Activated naive CD8-positive, alpha-beta T cell treated with anti-CD3 and anti-CD28 coated beads for 36 hours (primary cell): Measurements from ENCODE around the gene TMEM266. TPM values are rescaled to one million over a fixed set of nuclear protein-coding genes. Genes with fewer than 3 reads are reported as not detected.

Experiments
- DNase-seq: peaks from one replicate; pipeline ENCODE4 v3.0.0; 2021
- H3K27ac Mint-ChIP-seq: one replicate; pipeline ENCODE4 v1.8.0; 2022; ENCODE audit warnings: mild to moderate bottlenecking, moderate library complexity, mixed read lengths
- H3K27me3 Mint-ChIP-seq: one replicate; pipeline ENCODE4 v1.8.0; 2022; ENCODE audit warnings: mild to moderate bottlenecking, mixed read lengths
- H3K36me3 Mint-ChIP-seq: one replicate; pipeline ENCODE4 v1.8.0; 2021; ENCODE audit warnings: mild to moderate bottlenecking, mixed read lengths
- H3K4me1 Mint-ChIP-seq: one replicate; pipeline ENCODE4 v1.8.0; 2021; ENCODE audit warnings: mixed read lengths
- H3K4me3 Mint-ChIP-seq: one replicate; pipeline ENCODE4 v1.8.0; 2022; ENCODE audit warnings: mild to moderate bottlenecking, moderate library complexity, mixed read lengths
- H3K9me3 Mint-ChIP-seq: one replicate; pipeline ENCODE4 v1.8.0; 2022; ENCODE audit warnings: mixed read lengths
- total RNA-seq, 2 experiments: library from RNA; stranded (reverse); gene quantifications; one replicate each; pipeline ENCODE4 v1.2.3, GENCODE V29; 2021

Gene TMEM266
- total RNA-seq, 2 experiments from 2014 or later, result 0.12 TPM; not detected in 1

- Mint-ChIP-seq H3K27ac (no peak overlapping the region), H3K4me1 (peaks cover 15% of the 10 kb centered on the region), H3K9me3 (no peaks in the 10 kb centered on the region), H3K4me3 (no peak overlapping the region), H3K27me3 (peaks cover 27% of the 10 kb centered on the region), H3K36me3 (no peaks in the 10 kb centered on the region)
- DNase-seq, result no peak
Measured at GRCh38 chr15:76135516-76135915, 75.7 kb downstream of the TMEM266 start.

GRCh38 chr15:76138436-76138835 lies 78.7 kb downstream of the TMEM266 start:
- no peak overlapping the region for H3K4me3 Mint-ChIP-seq
- no peaks in the 10 kb centered on the region for H3K36me3 Mint-ChIP-seq
- no peak overlapping the region for H3K27ac Mint-ChIP-seq
- no peaks in the 10 kb centered on the region for H3K9me3 Mint-ChIP-seq
- H3K4me1 Mint-ChIP-seq, result peaks cover 15% of the 10 kb centered on the region
- peaks cover 34% of the 10 kb centered on the region for H3K27me3 Mint-ChIP-seq
- no peak for DNase-seq

GRCh38 chr15:76139368-76140073 lies 79.7 kb downstream of the TMEM266 start:
- Mint-ChIP-seq H3K27me3 (peaks cover 37% of the 10 kb centered on the region), H3K36me3 (no peaks in the 10 kb centered on the region), H3K4me1 (peaks cover 15% of the 10 kb centered on the region), H3K4me3 (no peak overlapping the region), H3K27ac (no peak overlapping the region), H3K9me3 (no peaks in the 10 kb centered on the region)
- DNase-seq, result peak; percentile 73

- Mint-ChIP-seq H3K27ac (no peak overlapping the region), H3K36me3 (no peaks in the 10 kb centered on the region), H3K27me3 (peaks cover 39% of the 10 kb centered on the region), H3K4me1 (peaks cover 15% of the 10 kb centered on the region), H3K9me3 (no peaks in the 10 kb centered on the region), H3K4me3 (no peak overlapping the region)
- no peak for DNase-seq
Measured at GRCh38 chr15:76140074-76140464, 80.3 kb downstream of the TMEM266 start.

- no peaks in the 10 kb centered on the region for H3K9me3 Mint-ChIP-seq
- no peak overlapping the region for H3K4me3 Mint-ChIP-seq
- H3K4me1 Mint-ChIP-seq, result peaks cover 14% of the 10 kb centered on the region
- H3K27me3 Mint-ChIP-seq, result peaks cover 51% of the 10 kb centered on the region
- no peak overlapping the region for H3K27ac Mint-ChIP-seq
- H3K36me3 Mint-ChIP-seq, result no peaks in the 10 kb centered on the region
- no peak for DNase-seq
Measured at GRCh38 chr15:76146812-76147211, 87.0 kb downstream of the TMEM266 start.

- peak; percentile 77 for DNase-seq
- Mint-ChIP-seq H3K27ac (no peak overlapping the region), H3K9me3 (no peaks in the 10 kb centered on the region), H3K4me3 (no peak overlapping the region), H3K36me3 (no peaks in the 10 kb centered on the region), H3K4me1 (peaks cover 14% of the 10 kb centered on the region), H3K27me3 (peaks cover 50% of the 10 kb centered on the region)
Measured at GRCh38 chr15:76147906-76148570, 88.3 kb downstream of the TMEM266 start.

- Mint-ChIP-seq H3K4me3 (no peak overlapping the region), H3K9me3 (no peaks in the 10 kb centered on the region), H3K36me3 (no peaks in the 10 kb centered on the region), H3K27me3 (peaks cover 45% of the 10 kb centered on the region), H3K4me1 (peaks cover 14% of the 10 kb centered on the region), H3K27ac (no peak overlapping the region)
- DNase-seq, result no peak
Measured at GRCh38 chr15:76149291-76149915, 89.6 kb downstream of the TMEM266 start.

- H3K36me3 Mint-ChIP-seq, result no peaks in the 10 kb centered on the region
- peak; percentile 11 for DNase-seq
- peaks cover 14% of the 10 kb centered on the region for H3K4me1 Mint-ChIP-seq
- H3K27ac Mint-ChIP-seq, result no peak overlapping the region
- H3K27me3 Mint-ChIP-seq, result peaks cover 34% of the 10 kb centered on the region
- no peak overlapping the region for H3K4me3 Mint-ChIP-seq
- no peaks in the 10 kb centered on the region for H3K9me3 Mint-ChIP-seq
Measured at GRCh38 chr15:76150513-76150912, 90.7 kb downstream of the TMEM266 start.

- H3K4me3 Mint-ChIP-seq, result no peak overlapping the region
- no peaks in the 10 kb centered on the region for H3K9me3 Mint-ChIP-seq
- H3K27ac Mint-ChIP-seq, result no peak overlapping the region
- no peaks in the 10 kb centered on the region for H3K36me3 Mint-ChIP-seq
- peaks cover 14% of the 10 kb centered on the region for H3K4me1 Mint-ChIP-seq
- H3K27me3 Mint-ChIP-seq, result peaks cover 28% of the 10 kb centered on the region
- DNase-seq, result peak; percentile 85
Measured at GRCh38 chr15:76150971-76151598, 91.3 kb downstream of the TMEM266 start.

- DNase-seq, result no peak
- H3K9me3 Mint-ChIP-seq, result no peaks in the 10 kb centered on the region
- H3K36me3 Mint-ChIP-seq, result no peaks in the 10 kb centered on the region
- H3K27me3 Mint-ChIP-seq, result peaks cover 24% of the 10 kb centered on the region
- no peak overlapping the region for H3K27ac Mint-ChIP-seq
- H3K4me3 Mint-ChIP-seq, result no peak overlapping the region
- peaks cover 14% of the 10 kb centered on the region for H3K4me1 Mint-ChIP-seq
Measured at GRCh38 chr15:76151599-76151974, 91.8 kb downstream of the TMEM266 start.

GRCh38 chr15:76152197-76152596 lies 92.4 kb downstream of the TMEM266 start:
- no peak overlapping the region for H3K27ac Mint-ChIP-seq
- no peak for DNase-seq
- peaks cover 14% of the 10 kb centered on the region for H3K4me1 Mint-ChIP-seq
- no peaks in the 10 kb centered on the region for H3K9me3 Mint-ChIP-seq
- peaks cover 18% of the 10 kb centered on the region for H3K27me3 Mint-ChIP-seq
- no peak overlapping the region for H3K4me3 Mint-ChIP-seq
- no peaks in the 10 kb centered on the region for H3K36me3 Mint-ChIP-seq

GRCh38 chr15:76153241-76154197 lies 93.7 kb downstream of the TMEM266 start:
- Mint-ChIP-seq H3K4me1 (peaks cover 10% of the 10 kb centered on the region), H3K9me3 (no peaks in the 10 kb centered on the region), H3K27ac (no peak overlapping the region), H3K4me3 (no peak overlapping the region), H3K27me3 (peaks cover 10% of the 10 kb centered on the region), H3K36me3 (no peaks in the 10 kb centered on the region)
- no peak for DNase-seq

- peaks cover 5% of the 10 kb centered on the region for H3K4me1 Mint-ChIP-seq
- DNase-seq, result no peak
- H3K9me3 Mint-ChIP-seq, result no peaks in the 10 kb centered on the region
- H3K36me3 Mint-ChIP-seq, result no peaks in the 10 kb centered on the region
- no peak overlapping the region for H3K4me3 Mint-ChIP-seq
- no peak overlapping the region for H3K27ac Mint-ChIP-seq
- H3K27me3 Mint-ChIP-seq, result peaks cover 4% of the 10 kb centered on the region
Measured at GRCh38 chr15:76155731-76156130, 95.9 kb downstream of the TMEM266 start.

GRCh38 chr15:76158226-76158625 lies 98.4 kb downstream of the TMEM266 start:
- no peaks in the 10 kb centered on the region for H3K36me3 Mint-ChIP-seq
- H3K4me1 Mint-ChIP-seq, result no peaks in the 10 kb centered on the region
- no peak for DNase-seq
- peaks cover 4% of the 10 kb centered on the region for H3K27me3 Mint-ChIP-seq
- no peak overlapping the region for H3K4me3 Mint-ChIP-seq
- H3K9me3 Mint-ChIP-seq, result no peaks in the 10 kb centered on the region
- no peak overlapping the region for H3K27ac Mint-ChIP-seq
